ENCODE measurements around the gene DSTN. TPM values are rescaled to one million over a fixed set of nuclear protein-coding genes. Genes with fewer than 3 reads are reported as not detected.
A peak's percentile ranks its signal among the peaks of the same experiment; 100 is the strongest.

DSTN gene
- 90.0 and 110 TPM in 2 replicates for total RNA-seq (2022)
- Bru-seq, nascent RNA: percentile 79 among the genes with signal in this experiment
- BruChase-seq, experiment 1, labeled RNA remaining after a 6-hour chase: percentile 81 among the genes with signal in this experiment
- percentile 68 among the genes with signal in this experiment for BruChase-seq, experiment 2, labeled RNA remaining after a 2-hour chase
- long read RNA-seq, transcript DSTN-201 (4 exons, 3,617 nt): major isoform, 244 of 284 reads
- long read RNA-seq, partial matches to known transcripts: 4 of 284 reads
- long read RNA-seq, other reads (novel, unspliced or antisense): 34 of 284 reads

DNA sequence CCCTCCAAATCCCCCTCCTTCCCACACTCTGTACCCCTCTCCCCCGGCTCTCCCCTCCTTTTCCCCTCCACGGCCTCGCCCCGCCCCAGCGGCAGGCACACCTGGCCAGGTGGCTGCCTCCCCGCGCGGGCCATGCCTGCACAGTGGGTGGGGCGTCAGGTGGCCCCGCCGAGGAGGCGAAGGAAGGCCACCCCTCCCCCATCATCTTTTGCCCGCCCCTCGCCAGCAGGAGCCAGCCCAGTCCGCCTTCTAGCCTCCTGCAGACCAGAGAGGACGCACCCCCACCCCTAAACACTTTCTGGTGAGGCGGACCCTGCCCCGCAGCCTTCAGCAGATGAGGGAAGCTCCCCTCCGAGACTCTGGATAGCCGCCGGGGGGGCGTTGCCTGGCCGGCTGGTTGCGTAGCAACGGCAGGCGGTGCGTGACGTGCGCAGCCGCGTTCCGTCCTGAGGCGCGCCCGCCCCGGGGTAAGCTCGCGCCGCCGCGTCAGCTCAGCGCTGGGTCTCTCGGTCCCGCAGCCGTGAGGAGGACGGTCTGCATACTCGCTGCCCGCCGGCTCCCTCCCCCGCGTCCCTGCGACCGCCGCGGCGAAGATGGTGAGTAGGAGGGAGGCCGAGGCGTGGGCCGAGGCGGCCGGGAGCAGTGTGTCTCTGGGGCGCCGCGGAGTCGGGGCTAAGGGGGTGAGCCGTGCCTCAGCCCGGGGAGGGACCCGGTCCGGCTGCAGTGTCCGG lies at the start of gene DSTN:
Gene DSTN (plus strand): TSS at position 460 of the 731 bp plus-strand sequence. CDS start 134 bp downstream, at position 594.
- CTCF ChIA-PET: interaction anchor here (0.7 to 0.9 kb wide), 4 partner anchors 12 to 36 kb away, joined by 3 to 5 read pairs (median 4); no protein-coding TSS in a partner anchor
- Mint-ChIP-seq H3K27me3 (ENCODE audit: unreplicated experiment) (no peaks in the 10 kb centered on the region), H3K27ac (ENCODE audit: unreplicated experiment) (peak within 1 kb of the TSS; percentile 77), H3K9me3 (ENCODE audit: low read depth, unreplicated experiment) (no peaks in the 10 kb centered on the region), H3K36me3 (ENCODE audit: insufficient read depth, unreplicated experiment) (peaks cover 32% of the 10 kb centered on the region), H3K4me3 (ENCODE audit: low read depth, unreplicated experiment) (peak within 1 kb of the TSS; percentile 87), H3K4me1 (ENCODE audit: low read depth, unreplicated experiment) (peaks cover 8% of the 10 kb centered on the region)
- TF ChIP-seq, protein P1, sequence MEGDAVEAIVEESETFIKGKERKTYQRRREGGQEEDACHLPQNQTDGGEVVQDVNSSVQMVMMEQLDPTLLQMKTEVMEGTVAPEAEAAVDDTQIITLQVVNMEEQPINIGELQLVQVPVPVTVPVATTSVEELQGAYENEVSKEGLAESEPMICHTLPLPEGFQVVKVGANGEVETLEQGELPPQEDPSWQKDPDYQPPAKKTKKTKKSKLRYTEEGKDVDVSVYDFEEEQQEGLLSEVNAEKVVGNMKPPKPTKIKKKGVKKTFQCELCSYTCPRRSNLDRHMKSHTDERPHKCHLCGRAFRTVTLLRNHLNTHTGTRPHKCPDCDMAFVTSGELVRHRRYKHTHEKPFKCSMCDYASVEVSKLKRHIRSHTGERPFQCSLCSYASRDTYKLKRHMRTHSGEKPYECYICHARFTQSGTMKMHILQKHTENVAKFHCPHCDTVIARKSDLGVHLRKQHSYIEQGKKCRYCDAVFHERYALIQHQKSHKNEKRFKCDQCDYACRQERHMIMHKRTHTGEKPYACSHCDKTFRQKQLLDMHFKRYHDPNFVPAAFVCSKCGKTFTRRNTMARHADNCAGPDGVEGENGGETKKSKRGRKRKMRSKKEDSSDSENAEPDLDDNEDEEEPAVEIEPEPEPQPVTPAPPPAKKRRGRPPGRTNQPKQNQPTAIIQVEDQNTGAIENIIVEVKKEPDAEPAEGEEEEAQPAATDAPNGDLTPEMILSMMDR (IDR thresholded peaks at IDR 0.05; ENCODE audit: unreplicated experiment): no peak
- BruUV-seq (replicated peaks): no TSS peak
- intact Hi-C loops (cut with micrococcal nuclease; ENCODE audit: unreplicated experiment): loop anchor here (5.0 kb wide), 1 partner anchor 32 kb away; no protein-coding TSS in a partner anchor
- peak; percentile 83 for DNase-seq

DNA sequence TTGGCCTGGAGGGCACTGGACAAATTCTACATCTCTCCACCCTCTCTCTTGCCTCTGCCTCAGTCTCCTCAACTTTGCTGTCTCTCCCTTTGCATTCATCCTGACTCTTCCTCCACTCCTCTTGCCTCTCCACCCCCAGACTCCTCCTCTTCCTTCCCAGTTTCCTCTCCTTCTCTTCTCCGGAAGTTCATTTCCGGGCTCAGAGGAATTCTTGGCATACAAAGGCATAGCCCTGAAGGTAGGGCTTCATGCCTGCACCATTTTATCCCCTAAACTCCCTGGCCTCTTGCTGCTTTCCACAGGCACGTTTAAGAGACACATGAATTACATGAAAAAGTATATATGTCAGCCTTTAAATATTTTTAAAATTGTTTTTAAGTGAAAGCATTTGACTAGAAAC lies 49.3 kb upstream of the DSTN start:
- DNase-seq: no peak
- CTCF ChIA-PET: no interaction called here
- Mint-ChIP-seq H3K9me3 (ENCODE audit: low read depth, unreplicated experiment) (no peaks in the 10 kb centered on the region), H3K4me1 (ENCODE audit: low read depth, unreplicated experiment) (no peaks in the 10 kb centered on the region), H3K27ac (ENCODE audit: unreplicated experiment) (no peak overlapping the region), H3K36me3 (ENCODE audit: insufficient read depth, unreplicated experiment) (no peaks in the 10 kb centered on the region), H3K4me3 (ENCODE audit: low read depth, unreplicated experiment) (no peak overlapping the region), H3K27me3 (ENCODE audit: unreplicated experiment) (no peaks in the 10 kb centered on the region)
- intact Hi-C loops (cut with micrococcal nuclease; ENCODE audit: unreplicated experiment): no loop called here
- TF ChIP-seq, protein P1 (IDR thresholded peaks at IDR 0.05; ENCODE audit: unreplicated experiment): no peak
- no TSS peak for BruUV-seq (replicated peaks)

DNA sequence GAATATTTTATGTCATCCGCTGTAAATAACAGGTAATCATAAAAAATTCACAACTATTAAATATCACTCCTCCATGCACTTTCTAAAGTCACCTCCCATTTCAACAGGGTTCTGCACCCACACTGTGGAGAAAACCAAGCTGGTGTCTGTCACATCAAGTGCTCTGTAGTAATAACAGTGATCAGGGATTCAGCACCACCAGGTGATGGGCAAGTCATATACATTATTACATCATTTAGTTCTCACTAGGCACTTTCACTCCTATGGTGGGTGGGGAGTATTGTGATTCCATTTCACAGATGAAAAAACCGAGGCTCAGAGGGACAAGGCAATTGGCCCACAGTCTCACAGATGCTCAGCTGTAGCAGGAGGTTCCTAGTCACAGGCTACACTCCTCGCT lies 47.3 kb upstream of the DSTN start:
- CTCF ChIA-PET: no interaction called here
- no TSS peak for BruUV-seq (replicated peaks)
- Mint-ChIP-seq H3K27me3 (ENCODE audit: unreplicated experiment) (no peaks in the 10 kb centered on the region), H3K4me1 (ENCODE audit: low read depth, unreplicated experiment) (no peaks in the 10 kb centered on the region), H3K36me3 (ENCODE audit: insufficient read depth, unreplicated experiment) (no peaks in the 10 kb centered on the region), H3K27ac (ENCODE audit: unreplicated experiment) (no peak overlapping the region), H3K9me3 (ENCODE audit: low read depth, unreplicated experiment) (no peaks in the 10 kb centered on the region), H3K4me3 (ENCODE audit: low read depth, unreplicated experiment) (no peak overlapping the region)
- no peak for DNase-seq
- intact Hi-C loops (cut with micrococcal nuclease; ENCODE audit: unreplicated experiment): no loop called here
- TF ChIP-seq, protein P1 (IDR thresholded peaks at IDR 0.05; ENCODE audit: unreplicated experiment): no peak

DNA sequence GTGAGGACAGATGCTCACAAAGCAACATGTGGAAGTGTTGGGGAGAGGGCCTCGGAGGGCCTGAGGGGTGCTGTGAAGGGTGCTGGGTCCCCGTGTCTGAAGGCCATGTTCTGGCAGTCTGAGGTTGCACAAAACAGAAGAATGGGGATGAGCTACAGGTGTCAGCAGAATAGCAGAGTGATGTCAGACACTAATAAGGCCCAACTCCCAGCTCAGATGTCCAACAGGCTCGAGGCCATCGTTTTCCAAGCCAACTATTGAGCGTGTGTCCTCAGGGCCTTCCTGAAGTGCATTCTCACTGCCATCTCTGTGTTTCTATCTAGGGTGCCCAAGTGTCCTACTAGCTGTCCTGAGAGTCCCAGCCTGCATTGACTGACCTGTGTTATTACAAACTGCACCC lies 46.5 kb upstream of the DSTN start:
- BruUV-seq (replicated peaks): no TSS peak
- Mint-ChIP-seq H3K4me1 (ENCODE audit: low read depth, unreplicated experiment) (no peaks in the 10 kb centered on the region), H3K27ac (ENCODE audit: unreplicated experiment) (no peak overlapping the region), H3K4me3 (ENCODE audit: low read depth, unreplicated experiment) (no peak overlapping the region), H3K9me3 (ENCODE audit: low read depth, unreplicated experiment) (no peaks in the 10 kb centered on the region), H3K36me3 (ENCODE audit: insufficient read depth, unreplicated experiment) (no peaks in the 10 kb centered on the region), H3K27me3 (ENCODE audit: unreplicated experiment) (no peaks in the 10 kb centered on the region)
- intact Hi-C loops (cut with micrococcal nuclease; ENCODE audit: unreplicated experiment): no loop called here
- DNase-seq: no peak
- CTCF ChIA-PET: no interaction called here
- TF ChIP-seq, protein P1 (IDR thresholded peaks at IDR 0.05; ENCODE audit: unreplicated experiment): no peak
